ENCODE measurements around the gene CCDC89.
"Not testable (repeated sequence)": the region's sequence is repeated elsewhere in the genome, so short reads cannot be mapped to it uniquely, and the experiment has no call there.

CCDC89 gene

GRCh38 chr11:85694385-85694980 is 8.5 kb upstream of the CCDC89 start:
- no peak for DNase-seq (ENCODE audit: low read depth in 2 of 2)

GRCh38 chr11:85685125-85685819 is 723 bp downstream of the CCDC89 start:
- DNase-seq (ENCODE audit: low read depth in 2 of 2), result no peak

- DNase-seq (ENCODE audit: low read depth in 2 of 2), result peak; percentile 3 to 42
Measured at GRCh38 chr11:85682330-85683305, 3.4 kb downstream of the CCDC89 start.

- no peak for DNase-seq (ENCODE audit: low read depth in 2 of 2)
Measured at GRCh38 chr11:85680897-85681296, 5.1 kb downstream of the CCDC89 start.

GRCh38 chr11:85679576-85679975 is 6.4 kb downstream of the CCDC89 start:
- no peak for DNase-seq (ENCODE audit: low read depth in 2 of 2)

GRCh38 chr11:85673393-85673792 is 12.6 kb downstream of the CCDC89 start:
- no peak for DNase-seq (ENCODE audit: low read depth in 2 of 2)

GRCh38 chr11:85672105-85672902 is 13.7 kb downstream of the CCDC89 start:
- no peak for DNase-seq (ENCODE audit: low read depth in 2 of 2)

GRCh38 chr11:85670949-85671663 is 14.9 kb downstream of the CCDC89 start:
- not testable (repeated sequence) for DNase-seq (ENCODE audit: low read depth in 2 of 2)

GRCh38 chr11:85668157-85668556 is 17.8 kb downstream of the CCDC89 start:
- no peak for DNase-seq (ENCODE audit: low read depth in 2 of 2)

GRCh38 chr11:85666687-85667086 is 19.3 kb downstream of the CCDC89 start:
- no peak for DNase-seq (ENCODE audit: low read depth in 2 of 2)

- no peak for DNase-seq (ENCODE audit: low read depth in 2 of 2)
Measured at GRCh38 chr11:85665733-85666132, 20.3 kb downstream of the CCDC89 start.

GRCh38 chr11:85664615-85665481 is 21.1 kb downstream of the CCDC89 start, which contains the start of gene CREBZF:
CREBZF (minus strand) TSS chr11:85665129; CDS start chr11:85664875, 254 bp downstream.
- peak; percentile 79 to 83 for DNase-seq (ENCODE audit: low read depth in 2 of 2)

GRCh38 chr11:85663753-85664614 is 22.0 kb downstream of the CCDC89 start:
- DNase-seq (ENCODE audit: low read depth in 2 of 2), result peak; percentile 71 to 72

GRCh38 chr11:85663080-85663752 is 22.8 kb downstream of the CCDC89 start:
- no peak for DNase-seq (ENCODE audit: low read depth in 2 of 2)

GRCh38 chr11:85661972-85662664 is 23.9 kb downstream of the CCDC89 start:
- DNase-seq (ENCODE audit: low read depth in 2 of 2), result no peak

- DNase-seq (ENCODE audit: low read depth in 2 of 2), result no peak
Measured at GRCh38 chr11:85658180-85658579, 27.8 kb downstream of the CCDC89 start.

- DNase-seq (ENCODE audit: low read depth in 2 of 2), result no peak
Measured at GRCh38 chr11:85656777-85657176, 29.2 kb downstream of the CCDC89 start.

- DNase-seq (ENCODE audit: low read depth in 2 of 2), result not testable (repeated sequence)
Measured at GRCh38 chr11:85654343-85654742, 31.7 kb downstream of the CCDC89 start.

Data from stimulated activated CD4-positive, alpha-beta T cell treated with anti-CD3 and anti-CD28 coated beads, Interleukin-1b, Interleukin-23, amount 100 ng/mL, for 1 hour (primary cell).